ENCODE measurements around the gene IFNA7.

DNA sequence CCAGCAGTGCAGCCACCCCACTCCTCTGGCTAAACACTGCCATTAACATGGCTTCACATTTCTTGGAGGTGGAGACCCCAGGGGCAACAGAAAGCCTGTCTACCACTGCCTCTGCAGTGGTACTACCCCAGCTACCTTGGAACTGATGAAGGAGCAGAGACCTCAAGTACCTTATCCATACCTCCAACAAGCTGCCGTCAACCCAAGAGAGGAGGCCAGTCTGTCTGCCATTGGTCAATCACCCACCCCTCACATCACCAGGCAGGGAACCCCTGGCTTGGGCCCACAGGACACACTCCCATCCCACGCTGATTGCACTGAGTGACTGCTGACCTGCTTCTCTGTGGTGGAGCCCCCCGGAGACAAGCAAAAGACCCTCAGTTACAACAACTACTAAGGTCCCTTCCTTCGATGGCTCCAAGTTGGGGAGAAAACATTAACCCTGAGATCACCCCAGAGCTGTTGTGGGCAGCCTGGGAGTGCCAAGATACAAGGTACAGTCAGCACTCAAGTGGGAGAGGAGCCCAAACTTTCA is 32.2 kb upstream of the IFNA7 start:
- TF ChIP-seq, protein P1, sequence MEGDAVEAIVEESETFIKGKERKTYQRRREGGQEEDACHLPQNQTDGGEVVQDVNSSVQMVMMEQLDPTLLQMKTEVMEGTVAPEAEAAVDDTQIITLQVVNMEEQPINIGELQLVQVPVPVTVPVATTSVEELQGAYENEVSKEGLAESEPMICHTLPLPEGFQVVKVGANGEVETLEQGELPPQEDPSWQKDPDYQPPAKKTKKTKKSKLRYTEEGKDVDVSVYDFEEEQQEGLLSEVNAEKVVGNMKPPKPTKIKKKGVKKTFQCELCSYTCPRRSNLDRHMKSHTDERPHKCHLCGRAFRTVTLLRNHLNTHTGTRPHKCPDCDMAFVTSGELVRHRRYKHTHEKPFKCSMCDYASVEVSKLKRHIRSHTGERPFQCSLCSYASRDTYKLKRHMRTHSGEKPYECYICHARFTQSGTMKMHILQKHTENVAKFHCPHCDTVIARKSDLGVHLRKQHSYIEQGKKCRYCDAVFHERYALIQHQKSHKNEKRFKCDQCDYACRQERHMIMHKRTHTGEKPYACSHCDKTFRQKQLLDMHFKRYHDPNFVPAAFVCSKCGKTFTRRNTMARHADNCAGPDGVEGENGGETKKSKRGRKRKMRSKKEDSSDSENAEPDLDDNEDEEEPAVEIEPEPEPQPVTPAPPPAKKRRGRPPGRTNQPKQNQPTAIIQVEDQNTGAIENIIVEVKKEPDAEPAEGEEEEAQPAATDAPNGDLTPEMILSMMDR (IDR thresholded peaks at IDR 0.05 in 2 of 3, conservative IDR thresholded peaks at IDR 0.05 in 1 of 3; ENCODE audit: control insufficient read depth in 2 of 3, extremely low read depth in 1 of 3, insufficient read depth in 1 of 3, low read depth in 3 of 3, low read length in 3 of 3): no peak
- TF ChIP-seq RFX5 (IDR thresholded peaks at IDR 0.05; ENCODE audit: low read depth, low read length) (no peak), RAD51 (IDR thresholded peaks at IDR 0.05) (no peak), IKZF1 (conservative IDR thresholded peaks at IDR 0.05) (no peak), SUZ12 (IDR thresholded peaks at IDR 0.05; ENCODE audit: unreplicated experiment) (no peak), POLR2AphosphoS5 (IDR thresholded peaks at IDR 0.05; ENCODE audit: low read length) (no peak)
